Measurements from ENCODE around the gene AGBL4.

GRCh38 chr1:49181033-49181432, 842.7 kb downstream of the AGBL4 start:
- TF ChIP-seq GATA2 (IDR thresholded peaks at IDR 0.05; ENCODE audit: low read depth, low read length) (no peak), GATA3 (IDR thresholded peaks at IDR 0.05; ENCODE audit: low read depth, low read length) (no peak)

All from SH-SY5Y (cell line).